ENCODE data around the gene PPP1R3A.

DNA sequence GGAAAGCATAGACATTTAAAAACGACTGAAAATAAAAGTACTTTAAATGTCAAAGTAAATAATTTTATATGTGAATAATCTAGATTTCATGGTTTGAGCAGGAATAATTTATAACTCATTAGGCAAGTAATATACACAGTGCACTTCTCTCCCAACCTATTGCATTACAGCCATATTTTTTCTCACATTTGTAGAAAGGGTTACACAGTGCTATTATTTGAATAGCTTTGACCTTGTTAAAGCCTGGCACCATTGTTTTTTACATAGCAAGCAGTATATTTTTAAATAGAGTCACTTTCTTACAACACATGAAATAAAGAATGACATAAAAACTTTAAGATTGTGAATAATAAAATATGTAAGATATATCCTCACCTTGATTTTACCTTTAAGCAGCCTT, 969 bp downstream of the PPP1R3A start:
- TF ChIP-seq POLR2A (IDR thresholded peaks at IDR 0.05), result no peak
- TF ChIP-seq, protein P1, sequence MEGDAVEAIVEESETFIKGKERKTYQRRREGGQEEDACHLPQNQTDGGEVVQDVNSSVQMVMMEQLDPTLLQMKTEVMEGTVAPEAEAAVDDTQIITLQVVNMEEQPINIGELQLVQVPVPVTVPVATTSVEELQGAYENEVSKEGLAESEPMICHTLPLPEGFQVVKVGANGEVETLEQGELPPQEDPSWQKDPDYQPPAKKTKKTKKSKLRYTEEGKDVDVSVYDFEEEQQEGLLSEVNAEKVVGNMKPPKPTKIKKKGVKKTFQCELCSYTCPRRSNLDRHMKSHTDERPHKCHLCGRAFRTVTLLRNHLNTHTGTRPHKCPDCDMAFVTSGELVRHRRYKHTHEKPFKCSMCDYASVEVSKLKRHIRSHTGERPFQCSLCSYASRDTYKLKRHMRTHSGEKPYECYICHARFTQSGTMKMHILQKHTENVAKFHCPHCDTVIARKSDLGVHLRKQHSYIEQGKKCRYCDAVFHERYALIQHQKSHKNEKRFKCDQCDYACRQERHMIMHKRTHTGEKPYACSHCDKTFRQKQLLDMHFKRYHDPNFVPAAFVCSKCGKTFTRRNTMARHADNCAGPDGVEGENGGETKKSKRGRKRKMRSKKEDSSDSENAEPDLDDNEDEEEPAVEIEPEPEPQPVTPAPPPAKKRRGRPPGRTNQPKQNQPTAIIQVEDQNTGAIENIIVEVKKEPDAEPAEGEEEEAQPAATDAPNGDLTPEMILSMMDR (IDR thresholded peaks at IDR 0.05), result no peak

Measured in heart left ventricle (tissue), 13 donors.